Heart right ventricle (tissue), 16 donors: ENCODE measurements around the gene ASMTL. TPM values are rescaled to one million over a fixed set of nuclear protein-coding genes. Genes with fewer than 3 reads are reported as not detected.

Experiments used
- ATAC-seq, 8 donors: fragments of 200-7000 bp; cut with Tn5 transposase; one replicate each; pipeline ENCODE4 v1.9.1; 2020; ENCODE audit warnings: mild to moderate bottlenecking in 8 of 8, moderate library complexity in 8 of 8, moderate number of reproducible peaks in 1 of 8
- DNase-seq, 2 donors: peaks; one replicate each; pipeline ENCODE4 v3.0.0-alpha.2; 2020
- H3K27ac ChIP-seq, 10 donors: fragments of 200-600 bp; sonication (generic) in 2 of 10; one replicate each; pipeline versions ENCODE4 v1.5.0 to v1.8.0; 2020 to 2022; ENCODE audit warnings: mild to moderate bottlenecking in 3 of 10
- H3K27me3 ChIP-seq, 7 donors: fragments of 200-600 bp; one replicate each; pipeline ENCODE4 v1.8.0; 2021 to 2022; ENCODE audit warnings: mild to moderate bottlenecking in 2 of 7
- H3K36me3 ChIP-seq, 9 donors: fragments of 200-600 bp; sonication (generic) in 1 of 9; one replicate each; pipeline versions ENCODE4 v1.5.0 to v1.8.0; 2020 to 2022; ENCODE audit warnings: mild to moderate bottlenecking in 2 of 9
- H3K4me1 ChIP-seq, 9 donors: fragments of 200-600 bp; sonication (generic) in 1 of 9; one replicate each; pipeline versions ENCODE4 v1.5.0 to v1.8.0; 2020 to 2022; ENCODE audit warnings: mild to moderate bottlenecking in 4 of 9
- H3K4me3 ChIP-seq, 10 donors: fragments of 200-600 bp; sonication (generic) in 2 of 10; one replicate each; pipeline versions ENCODE4 v1.5.0 to v1.8.0; 2020 to 2022; ENCODE audit warnings: mild to moderate bottlenecking in 7 of 10, moderate library complexity in 2 of 10
- H3K9me3 ChIP-seq, 11 donors: fragments of 200-600 bp in 10 of 11; sonication (generic) in 2 of 11; one replicate each; pipeline versions ENCODE4 v1.5.0 to v1.8.0; 2013 to 2022; ENCODE audit warnings: mild to moderate bottlenecking in 2 of 11, control low read depth in 1 of 11, moderate library complexity in 1 of 11
- CTCF ChIP-seq, 9 donors: fragments of 200-600 bp; sonication (generic) in 2 of 9; IDR thresholded peaks; one replicate each; pipeline versions ENCODE4 v1.5.0 to v1.8.0; 2021 to 2022; ENCODE audit warnings: antibody characterized with exemption in 9 of 9, mild to moderate bottlenecking in 5 of 9, moderate library complexity in 1 of 9
- WGBS, 2 donors: extraction: QIAGEN DNeasy Blood & Tissue Kit; methylation state at CpG; one replicate each; pipeline ENCODE4 v1.1.7; 2013; ENCODE audit warnings: inconsistent platforms in 1 of 2; 5-methylcytosine and 5-hydroxymethylcytosine counted together
- intact Hi-C, 10 donors: fragments of 100-400 bp; cut with DNase I; formaldehyde crosslinking; loops; one replicate each; pipeline versions ENCODE4 v1.11.1 to v1.14.2; 2022
- polyA plus RNA-seq, 2 donors: library from polyadenylated mRNA; stranded (reverse); fragments of 200-250 nt; gene quantifications; one replicate each; pipeline ENCODE4 v1.2.3, GENCODE V29; 2013
- total RNA-seq, 10 donors: library from RNA; stranded (reverse); fragmentation: NEBNext Ultra II Directional in 3 of 10; extraction: Animal tissue kit (Norgen Biotek cat#: 25700) in 3 of 10; gene quantifications; one replicate each; pipeline versions ENCODE4 v1.2.1 to v1.2.4, GENCODE V29; 2021 to 2023
- donor health status: Arrhythmogenic right ventricular cardiomyopathy.
- donor health status: ischemic (EF 13 %, LVEDD 7.1; RV severe dilation, severe dysfunction).
- donor health status: healthy with polysubstance abuse.
- donor health status: DM: no; HTN: yes; CAD: no.
- donor health status: DM: no; HTN: no; CAD: no.
- donor health status: ischemic (EF 25% LVEDD 6.9; RV normal size, moderate dysfunction).
- donor health status: ischemic (EF 25% LVEDD 5.7; RV mildly dilated, moderate dysfunction).
- donor health status: healthy.
- donor health status: DM: yes; HTN: yes; CAD: no.
- donor health status: Ischemic cardiomyopathy.
- donor health status: ischemic (EF 35%, LVEDD 5.7; RV mildly dilated, moderate dysfunction).
- donor health status: nonischemic (EF 11% LVEDD 7.7; RV severe dilation, severe dysfunction).
- donor health status: DM: yes; HTN: yes; CAD: no.
- donor health status: PGD.
- donor health status: ischemic (EF 29% LVEDD 5.4; RV normal size, mild dysfunction).
- donor health status: nonischemic (EF 23%, LVEDD 6.1; RV moderate dilation, normal function).

The ASMTL gene
- total and polyA plus RNA-seq, 12 donors, result 16.6 to 50.6 (median 38.3) TPM

- WGBS, 2 donors, result 97 to 98% methylated on average over 18 of the region's 18 CpGs
- intact Hi-C loops, result loop anchor here in 1 of 10 donors (10.0 kb wide), 1 partner anchor 47 kb away; the partner anchor contains the start of gene SLC25A6
These were observed 10.6 kb downstream of the ASMTL start for GRCh38 chrX:1442016-1442665.

GRCh38 chrX:1440506-1440905 lies 12.2 kb downstream of the ASMTL start:
- no peaks in the 10 kb centered on the region for H3K4me1 ChIP-seq
- peaks cover 0 to 72% (median 15%) of the 10 kb centered on the region in 9 donors for H3K36me3 ChIP-seq
- intact Hi-C loops, result loop anchor here in 1 of 10 donors (10.0 kb wide), 1 partner anchor 46 kb away; the partner anchor contains the start of gene SLC25A6
- H3K4me3 ChIP-seq, result no peak overlapping the region
- DNase-seq, result no peak
- ATAC-seq, result no peak
- 97 to 98% methylated on average over 6 of the region's 6 CpGs for WGBS, 2 donors
- no peak overlapping the region for H3K27ac ChIP-seq
- H3K9me3 ChIP-seq, result peaks cover 0 to 8% (median 0%) of the 10 kb centered on the region in 11 donors
- no peaks in the 10 kb centered on the region for H3K27me3 ChIP-seq
- TF ChIP-seq CTCF (IDR thresholded peaks at IDR 0.05), result no peak

More at GRCh38 chrX:1442016-1442665, 10.6 kb downstream of the ASMTL start:
- Histone ChIP-seq H3K4me1 (no peaks in the 10 kb centered on the region), H3K27ac (no peak overlapping the region), H3K36me3 (peaks cover 0 to 57% (median 11%) of the 10 kb centered on the region in 9 donors), H3K4me3 (no peak overlapping the region), H3K27me3 (no peaks in the 10 kb centered on the region), H3K9me3 (peaks cover 0 to 8% (median 0%) of the 10 kb centered on the region in 11 donors)
- ATAC-seq (peak in 1 of 8 donors; percentile 45), DNase-seq (no peak)
- no peak for TF ChIP-seq CTCF (IDR thresholded peaks at IDR 0.05)

- no peak for TF ChIP-seq CTCF (IDR thresholded peaks at IDR 0.05)
- intact Hi-C loops, result no loop called here
- peaks cover 0 to 76% (median 13%) of the 10 kb centered on the region in 9 donors for H3K36me3 ChIP-seq
- peak in 3 of 8 donors; percentile 15 to 32 (median 25) for ATAC-seq
- no peaks in the 10 kb centered on the region for H3K4me1 ChIP-seq
- no peak overlapping the region for H3K4me3 ChIP-seq
- H3K27me3 ChIP-seq, result no peaks in the 10 kb centered on the region
- no peaks in the 10 kb centered on the region for H3K9me3 ChIP-seq
- 96 to 97% methylated on average over 20 of the region's 20 CpGs for WGBS, 2 donors
- no peak overlapping the region for H3K27ac ChIP-seq
- DNase-seq, result no peak
These were observed 17.3 kb downstream of the ASMTL start for GRCh38 chrX:1435241-1435895.

GRCh38 chrX:1434871-1435240 lies 17.9 kb downstream of the ASMTL start:
- no peak overlapping the region for H3K27ac ChIP-seq
- no peaks in the 10 kb centered on the region for H3K4me1 ChIP-seq
- H3K4me3 ChIP-seq, result no peak overlapping the region
- DNase-seq (no peak), ATAC-seq (no peak)
- intact Hi-C loops, result no loop called here
- H3K36me3 ChIP-seq, result peaks cover 0 to 76% (median 13%) of the 10 kb centered on the region in 9 donors
- no peaks in the 10 kb centered on the region for H3K9me3 ChIP-seq
- 98% methylated on average over 22 of the region's 22 CpGs for WGBS, 2 donors
- TF ChIP-seq CTCF (IDR thresholded peaks at IDR 0.05), result no peak
- no peaks in the 10 kb centered on the region for H3K27me3 ChIP-seq
